Measurements from ENCODE around the gene RASA4. TPM values are rescaled to one million over a fixed set of nuclear protein-coding genes. Genes with fewer than 3 reads are reported as not detected.
A peak's percentile ranks its signal among the peaks of the same experiment; 100 is the strongest.
"Not testable (repeated sequence)": the region's sequence is repeated elsewhere in the genome, so short reads cannot be mapped to it uniquely, and the experiment has no call there.

Gene RASA4
- polyA plus RNA-seq, 3 donors: 27.6 to 56.1 (median 30.8) TPM

DNA sequence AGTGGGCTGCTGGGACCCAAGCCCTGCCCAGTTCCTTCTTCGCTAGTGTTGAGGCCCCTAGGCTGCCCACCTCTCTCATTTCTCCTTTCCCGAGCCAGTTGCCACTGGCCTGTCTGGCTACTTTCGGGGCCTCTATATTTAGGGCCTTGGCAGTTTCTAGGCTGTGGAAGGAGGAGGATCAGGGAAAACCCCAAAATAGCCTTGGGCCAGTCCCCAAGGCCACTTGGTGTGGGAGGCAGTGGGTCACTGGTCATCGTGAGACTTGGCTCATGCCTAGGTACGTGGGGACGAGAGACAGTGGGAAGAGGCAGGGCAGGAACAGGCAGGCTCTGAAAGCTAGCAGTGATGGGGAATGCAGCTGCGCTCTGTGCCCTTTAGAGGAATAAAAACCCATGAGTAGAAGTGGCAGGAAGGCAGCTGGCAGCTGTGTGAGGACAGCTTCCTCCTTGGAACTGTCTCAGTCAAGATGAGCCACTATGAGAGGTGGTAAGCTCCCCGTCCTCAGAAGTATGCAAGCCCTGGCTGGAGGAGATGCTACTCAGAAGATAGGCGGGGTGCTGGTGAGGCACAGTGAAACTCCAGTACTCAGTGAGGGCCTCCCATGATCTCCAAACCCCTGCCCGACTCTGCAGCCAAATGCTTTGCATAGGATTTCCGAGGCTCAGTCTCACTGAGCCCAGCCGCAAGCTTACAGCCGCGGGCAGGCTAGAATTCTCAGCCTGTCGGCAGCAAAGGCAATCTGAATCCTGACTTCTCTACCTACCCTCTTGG is 2.8 kb downstream of the RASA4 start:
- DNase-seq (ENCODE audit: extremely low read depth in 1 of 11, low read depth in 9 of 11, low spot score in 4 of 11): not testable (repeated sequence)

DNA sequence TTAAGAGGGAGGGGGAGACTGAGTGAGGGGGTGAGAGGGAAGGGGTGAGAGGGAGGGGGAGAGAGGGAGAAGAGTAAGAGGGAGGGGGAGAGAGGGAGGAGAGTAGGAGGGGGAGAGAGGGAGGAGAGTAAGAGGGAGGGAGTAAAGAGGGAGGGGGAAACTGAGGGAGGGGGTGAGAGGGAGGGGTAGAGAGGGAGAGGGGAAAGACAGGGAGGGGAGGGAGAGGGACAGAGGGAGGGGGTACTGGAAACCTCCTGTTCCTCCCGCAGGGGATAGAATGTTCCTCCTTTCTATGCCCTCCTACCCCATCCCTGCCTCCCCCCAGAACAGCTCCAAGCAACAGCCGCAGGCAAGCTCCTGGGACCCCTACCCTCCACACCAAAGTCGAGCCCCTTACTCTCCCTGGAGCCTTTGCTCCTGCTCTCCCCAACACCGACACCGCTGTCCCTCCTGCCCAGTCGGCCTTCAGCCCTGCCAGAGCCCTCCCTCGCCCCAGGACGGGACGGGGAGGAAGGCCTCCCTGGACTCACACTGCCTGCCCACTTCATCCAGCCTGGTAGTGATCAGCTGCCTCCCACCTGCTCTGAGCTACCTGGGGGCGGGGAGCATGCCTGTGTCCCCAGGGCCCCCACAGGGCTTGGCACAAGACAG is 4.8 kb downstream of the RASA4 start:
- peak in 4 of 11 donors; percentile 12 to 19 (median 12) for DNase-seq (ENCODE audit: extremely low read depth in 1 of 11, low read depth in 9 of 11, low spot score in 4 of 11)

DNA sequence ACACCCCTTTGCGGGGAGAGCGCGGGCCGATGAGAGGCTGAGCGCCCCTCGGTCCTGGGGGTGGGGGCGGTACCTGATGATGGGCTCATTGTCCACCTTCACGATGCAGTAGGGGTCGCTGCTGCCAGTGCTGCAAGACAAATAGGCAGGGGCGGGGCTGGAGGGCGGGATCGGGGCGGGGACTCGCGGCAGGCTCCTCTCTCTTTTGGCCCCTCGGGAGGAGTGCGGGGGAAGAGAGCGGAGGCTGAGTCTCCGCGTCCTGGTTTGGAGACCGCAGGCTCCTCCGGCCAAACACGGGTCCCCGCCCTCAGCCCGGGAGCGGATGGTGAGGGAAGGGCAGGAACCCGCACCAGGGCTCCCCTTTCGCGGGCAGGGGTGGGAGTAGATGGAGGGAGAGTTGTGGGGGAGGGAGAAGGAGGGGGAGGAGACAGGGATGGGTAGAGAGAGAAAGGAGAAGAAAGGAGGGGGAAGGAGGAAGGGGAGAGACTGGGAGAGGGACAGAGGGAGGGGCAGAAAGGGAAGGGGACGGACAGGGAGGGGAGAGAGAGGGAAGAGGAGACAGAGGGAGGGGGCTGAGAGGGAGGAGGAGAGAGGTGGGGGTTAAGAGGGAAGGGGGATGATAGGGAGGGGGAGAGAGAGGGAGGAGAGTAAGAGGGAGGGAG is 5.4 kb downstream of the RASA4 start:
- not testable (repeated sequence) for DNase-seq (ENCODE audit: extremely low read depth in 1 of 11, low read depth in 9 of 11, low spot score in 4 of 11)

DNA sequence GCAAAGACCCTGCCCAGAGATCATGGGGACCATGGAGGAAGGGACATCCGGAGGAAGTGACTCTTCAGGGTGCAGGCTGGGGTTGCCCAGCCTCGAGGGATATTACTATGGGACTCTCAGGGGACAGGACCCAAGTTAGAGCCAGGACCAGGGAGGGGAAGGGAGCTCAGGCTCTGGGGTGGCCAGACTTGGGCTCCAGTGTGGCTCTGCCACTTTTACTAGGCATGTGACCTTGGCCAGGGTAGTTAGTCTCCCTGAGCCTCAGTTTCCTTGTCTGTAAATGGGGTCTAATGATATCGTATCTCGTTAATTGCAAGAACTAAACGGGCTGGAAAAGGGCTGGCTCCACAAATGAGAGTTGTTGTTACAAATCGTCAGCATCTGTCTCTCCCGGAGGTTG is 6.1 kb downstream of the RASA4 start:
- DNase-seq (ENCODE audit: extremely low read depth in 1 of 11, low read depth in 9 of 11, low spot score in 4 of 11): not testable (repeated sequence)

DNA sequence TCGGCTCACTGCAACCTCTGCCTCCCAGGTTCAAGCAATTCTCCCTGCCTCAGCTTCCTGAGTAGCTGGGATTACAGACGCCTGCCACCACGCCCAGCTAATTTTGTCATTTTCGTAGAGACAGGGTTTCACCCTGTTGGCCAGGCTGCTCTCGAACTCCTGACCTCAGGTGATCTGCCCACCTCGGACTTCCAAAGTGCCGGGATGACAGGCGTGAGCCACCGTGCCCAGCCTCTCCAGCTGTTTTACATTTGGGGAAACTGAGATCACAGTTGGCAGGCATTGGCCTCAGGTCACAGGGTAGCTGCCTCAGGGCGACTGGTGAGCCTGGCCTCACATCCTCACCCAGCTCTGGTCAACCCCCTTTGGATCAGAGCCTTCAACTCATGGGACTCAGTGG is 6.8 kb downstream of the RASA4 start:
- DNase-seq (ENCODE audit: extremely low read depth in 1 of 11, low read depth in 9 of 11, low spot score in 4 of 11): not testable (repeated sequence)

DNA sequence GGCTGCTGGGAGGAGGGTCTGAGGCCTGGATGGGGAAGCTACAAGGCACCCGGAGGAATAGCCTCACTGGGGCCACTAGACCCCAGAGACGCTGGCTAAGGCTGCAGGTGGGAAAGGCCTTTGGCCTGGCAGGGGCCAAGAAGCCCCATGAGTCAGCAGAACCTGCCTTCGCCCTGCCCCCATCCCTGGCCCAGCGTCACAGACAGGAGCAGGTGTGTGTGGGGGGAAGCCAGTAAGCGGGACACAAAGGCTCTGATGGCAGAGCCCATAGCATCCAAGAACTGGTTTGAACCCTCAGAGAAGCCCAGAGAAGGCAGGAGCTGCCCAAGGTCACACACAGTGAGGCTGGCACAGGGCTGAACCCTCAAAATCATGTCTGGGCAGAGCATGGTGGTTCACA is 9.7 kb downstream of the RASA4 start:
- DNase-seq (ENCODE audit: extremely low read depth in 1 of 11, low read depth in 9 of 11, low spot score in 4 of 11): not testable (repeated sequence)

DNA sequence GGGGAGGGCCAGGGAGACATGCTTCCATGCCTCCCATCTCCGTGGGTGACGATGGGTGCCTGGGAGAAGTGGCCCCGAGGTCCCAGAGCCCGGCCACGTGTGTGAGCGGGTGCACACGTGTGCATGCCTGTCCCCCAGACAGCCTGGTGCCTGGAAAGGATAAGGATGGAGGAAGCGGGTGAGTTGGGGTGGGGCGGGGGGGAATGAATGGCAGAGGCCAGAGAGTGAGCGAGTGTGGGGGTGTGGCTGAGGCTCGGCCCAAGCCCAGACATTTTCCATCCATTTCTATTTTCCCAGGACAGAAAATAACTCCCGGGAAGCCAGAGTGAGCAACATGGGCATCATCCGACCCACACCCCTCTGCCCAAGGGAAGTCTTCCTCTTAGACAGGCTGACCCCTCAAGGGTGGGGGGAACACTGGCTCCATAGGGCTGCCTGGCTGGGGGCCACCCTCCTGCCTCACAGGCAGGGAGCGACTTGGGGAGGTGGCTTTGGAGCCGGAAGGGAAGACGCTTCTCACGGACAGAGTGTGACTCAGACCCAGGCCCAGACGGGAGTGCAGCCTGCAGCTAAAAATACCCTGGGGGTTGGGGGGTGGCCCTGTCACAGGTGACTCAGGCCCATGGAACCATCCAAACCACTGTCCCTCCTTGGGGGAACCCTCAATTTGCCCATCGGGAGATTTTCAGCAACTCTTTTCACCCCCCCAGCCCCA is 12.0 kb downstream of the RASA4 start:
- DNase-seq (ENCODE audit: extremely low read depth in 1 of 11, low read depth in 9 of 11, low spot score in 4 of 11): not testable (repeated sequence)

DNA sequence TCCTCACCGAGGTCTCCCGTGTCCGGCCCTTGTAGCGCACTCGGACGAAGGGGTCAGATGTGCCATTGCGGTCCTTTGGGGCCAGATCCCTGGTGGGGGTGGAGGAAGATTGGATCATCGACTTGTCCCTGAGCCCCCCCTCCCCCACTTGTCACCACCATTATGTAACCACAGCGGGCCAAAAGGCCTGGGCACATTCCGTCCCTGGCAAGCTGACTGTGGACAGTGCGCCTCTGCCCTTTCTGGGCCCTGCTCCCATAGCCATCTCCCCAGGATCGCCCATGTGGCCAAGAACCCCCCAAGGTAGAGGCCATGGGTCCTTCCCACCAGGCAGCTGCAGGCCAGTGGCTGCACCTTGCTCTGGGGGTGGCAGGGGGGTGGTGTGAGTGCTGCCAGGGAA is 14.2 kb downstream of the RASA4 start:
- DNase-seq (ENCODE audit: extremely low read depth in 1 of 11, low read depth in 9 of 11, low spot score in 4 of 11): not testable (repeated sequence)

DNA sequence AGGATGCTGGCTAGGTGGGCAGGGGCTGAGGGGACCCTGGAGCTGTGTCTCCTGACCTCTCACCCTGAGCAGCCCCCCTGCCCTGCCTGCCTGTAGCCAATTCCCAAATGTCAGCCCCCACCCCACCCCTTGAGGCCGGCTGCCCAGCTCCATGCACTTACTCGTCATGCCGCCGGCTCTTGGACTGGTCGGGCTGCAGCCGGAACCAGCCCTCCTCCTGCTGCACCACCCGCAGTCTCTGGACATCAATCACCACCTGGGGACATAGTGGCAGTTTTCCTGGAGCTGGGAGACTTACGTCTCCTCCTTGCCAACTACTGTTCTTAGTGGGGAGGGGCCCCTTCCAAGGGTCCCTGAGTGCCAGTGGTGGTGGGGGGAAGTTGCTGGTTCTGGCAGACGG is 16.9 kb downstream of the RASA4 start:
- DNase-seq (ENCODE audit: extremely low read depth in 1 of 11, low read depth in 9 of 11, low spot score in 4 of 11): not testable (repeated sequence)

DNA sequence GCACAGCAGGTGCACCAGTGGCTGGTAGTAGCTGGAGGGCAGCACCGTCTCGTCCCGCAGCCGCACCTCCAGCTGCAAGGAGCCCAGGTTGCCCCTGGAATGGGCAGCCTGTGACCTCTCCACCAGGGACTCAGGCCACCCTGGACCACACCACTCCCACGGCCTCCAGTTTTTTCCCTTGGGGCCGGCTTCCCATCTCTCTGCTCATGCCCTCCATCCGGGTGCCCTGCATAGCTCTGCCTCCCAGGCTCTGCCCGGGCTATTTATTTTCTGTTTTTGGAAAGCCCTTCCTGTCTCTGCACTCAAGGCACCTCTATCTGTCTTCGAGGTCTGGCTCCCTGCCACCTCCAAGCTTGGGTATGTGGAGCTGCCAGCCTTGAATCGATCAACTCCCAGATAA is 20.5 kb downstream of the RASA4 start:
- DNase-seq (ENCODE audit: extremely low read depth in 1 of 11, low read depth in 9 of 11, low spot score in 4 of 11): not testable (repeated sequence)

DNA sequence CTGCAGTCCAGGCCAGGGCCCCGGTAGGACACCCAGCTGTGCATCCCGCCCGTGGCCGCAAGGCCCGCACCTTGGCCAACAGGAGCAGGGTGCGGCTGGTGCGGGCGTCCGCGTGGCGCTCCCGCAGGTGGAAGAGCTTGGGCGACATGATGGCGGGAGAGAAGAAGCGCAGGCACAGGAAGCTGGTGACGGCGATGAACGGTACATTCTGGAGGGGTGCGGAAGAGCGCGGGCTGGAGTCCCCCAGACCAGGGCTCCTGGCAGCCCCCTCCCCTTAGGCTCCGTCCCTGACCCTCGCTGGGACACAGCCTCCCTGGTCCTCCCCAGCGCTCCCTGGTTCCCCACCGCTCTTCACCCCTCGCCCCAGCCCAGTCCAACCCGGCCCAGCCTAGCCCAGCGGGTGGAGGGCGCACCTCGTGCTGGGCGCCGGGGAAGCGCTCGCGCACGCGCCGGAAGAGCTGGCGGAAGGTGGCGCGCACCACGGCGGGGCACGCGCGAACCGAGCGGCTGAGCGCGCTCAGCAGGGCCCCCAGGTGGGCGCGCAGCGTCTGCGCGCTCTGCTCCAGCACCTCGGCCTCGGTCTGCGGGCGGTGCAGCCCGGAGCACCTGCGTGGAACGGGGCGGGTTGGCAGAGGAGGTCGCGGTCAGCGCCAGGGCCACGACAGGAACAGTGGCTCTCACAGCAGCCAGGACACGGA is 22.8 kb downstream of the RASA4 start:
- DNase-seq (ENCODE audit: extremely low read depth in 1 of 11, low read depth in 9 of 11, low spot score in 4 of 11): not testable (repeated sequence)

DNA sequence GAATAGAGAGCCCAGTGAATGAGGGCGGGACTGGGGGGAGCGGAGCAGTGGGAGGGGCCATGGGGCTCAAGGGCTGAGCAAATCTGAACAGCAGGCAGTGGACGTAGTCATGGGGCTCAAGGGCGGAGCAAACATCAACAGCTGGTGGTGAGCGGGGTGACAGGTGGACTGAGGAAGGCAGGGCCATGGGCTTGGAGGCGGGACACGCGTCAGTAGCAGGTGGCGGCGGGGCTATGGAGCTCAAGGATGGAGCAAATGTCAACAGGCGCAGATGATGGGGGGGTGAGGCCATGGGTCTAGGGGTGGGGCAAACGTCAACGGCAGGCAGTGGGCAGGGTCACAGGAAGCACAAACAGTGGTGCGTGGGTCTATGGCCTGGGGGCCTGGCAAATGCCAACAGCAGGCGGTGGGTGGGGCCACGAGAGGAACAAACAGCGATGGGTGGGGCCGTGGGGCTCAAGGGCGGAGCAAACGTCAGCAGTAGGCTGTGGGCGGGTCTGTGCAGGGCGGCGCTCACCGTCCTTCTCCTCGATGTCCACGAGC is 24.0 kb downstream of the RASA4 start:
- DNase-seq (ENCODE audit: extremely low read depth in 1 of 11, low read depth in 9 of 11, low spot score in 4 of 11): not testable (repeated sequence)

DNA sequence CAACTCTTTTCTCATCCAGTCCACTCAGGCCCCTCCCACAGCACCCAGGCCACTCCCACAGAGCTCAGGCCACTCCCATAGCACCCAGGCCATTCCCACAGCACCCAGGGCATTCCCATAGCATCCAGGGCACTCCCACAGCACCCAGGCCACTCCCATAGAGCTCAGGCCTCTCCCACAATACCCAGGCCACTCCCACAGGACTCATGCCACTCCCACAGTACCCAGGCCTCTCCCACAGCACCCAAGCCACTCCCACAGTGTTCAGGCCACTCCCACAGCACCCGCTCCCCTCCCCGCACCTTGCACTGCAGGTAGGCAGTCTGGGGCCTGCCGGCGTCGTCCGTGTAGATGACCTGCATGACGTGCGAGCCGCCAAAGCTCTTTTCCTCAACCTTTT is 26.7 kb downstream of the RASA4 start:
- DNase-seq (ENCODE audit: extremely low read depth in 1 of 11, low read depth in 9 of 11, low spot score in 4 of 11): not testable (repeated sequence)

DNA sequence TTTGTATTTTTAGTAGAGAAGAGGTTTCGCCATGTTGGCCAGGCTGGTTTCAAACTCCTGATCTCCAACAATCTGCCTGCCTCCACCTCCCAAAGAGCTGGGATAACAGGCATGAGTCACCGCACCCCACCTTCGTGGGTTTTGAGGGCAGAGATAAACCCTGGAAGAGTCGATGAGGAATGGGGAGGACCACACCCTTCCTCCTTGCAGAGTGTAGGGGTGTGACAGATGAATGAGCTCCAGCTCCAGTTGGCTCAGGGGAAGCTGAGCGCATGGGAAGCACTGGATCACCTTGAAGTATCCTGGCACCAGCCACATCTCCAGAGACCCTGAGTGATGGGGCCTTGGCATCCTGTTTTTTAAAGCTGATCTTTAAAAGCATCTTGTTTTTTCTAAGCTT is 33.1 kb downstream of the RASA4 start:
- DNase-seq (ENCODE audit: extremely low read depth in 1 of 11, low read depth in 9 of 11, low spot score in 4 of 11): not testable (repeated sequence)

DNA sequence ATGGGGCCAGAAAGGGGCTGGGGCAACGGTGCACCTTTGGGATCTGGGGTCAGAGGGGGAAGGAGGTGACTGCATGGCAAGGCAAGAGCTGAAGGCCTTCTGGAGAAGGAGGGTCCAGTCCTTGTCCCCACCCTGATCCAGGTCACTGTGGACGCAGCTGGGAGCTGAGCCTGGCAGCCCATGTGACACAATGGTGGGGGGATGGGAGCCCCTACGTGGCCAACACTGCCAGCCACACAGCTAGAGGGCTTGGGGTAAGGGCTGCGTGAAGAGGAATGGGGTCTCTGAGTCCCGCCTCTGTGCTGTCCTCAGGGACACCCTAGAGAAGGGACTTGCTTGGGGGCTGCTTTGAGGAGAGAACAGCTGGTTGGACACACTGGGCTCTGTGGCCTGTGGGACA is 34.8 kb downstream of the RASA4 start:
- not testable (repeated sequence) for DNase-seq (ENCODE audit: extremely low read depth in 1 of 11, low read depth in 9 of 11, low spot score in 4 of 11)

DNA sequence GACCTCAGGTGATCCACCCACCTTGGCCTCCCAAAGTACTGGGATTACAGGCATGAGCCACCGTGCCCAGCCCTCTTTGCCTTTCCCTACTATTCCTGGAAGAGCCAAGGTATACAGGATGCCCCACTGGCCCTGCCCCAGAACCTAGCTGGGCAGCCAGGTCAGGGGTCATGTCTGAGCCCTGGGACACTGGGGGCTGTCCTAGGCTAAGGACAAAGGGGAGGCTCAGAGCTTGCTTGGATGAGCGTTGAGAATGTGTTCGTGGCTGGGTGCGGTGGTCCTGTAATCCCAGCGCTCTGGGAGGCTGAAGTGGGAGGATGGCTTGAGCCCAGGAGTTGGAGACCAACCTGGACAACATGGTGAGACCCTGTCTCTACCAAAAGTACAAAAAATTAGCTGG is 38.1 kb downstream of the RASA4 start:
- DNase-seq (ENCODE audit: extremely low read depth in 1 of 11, low read depth in 9 of 11, low spot score in 4 of 11): not testable (repeated sequence)

DNA sequence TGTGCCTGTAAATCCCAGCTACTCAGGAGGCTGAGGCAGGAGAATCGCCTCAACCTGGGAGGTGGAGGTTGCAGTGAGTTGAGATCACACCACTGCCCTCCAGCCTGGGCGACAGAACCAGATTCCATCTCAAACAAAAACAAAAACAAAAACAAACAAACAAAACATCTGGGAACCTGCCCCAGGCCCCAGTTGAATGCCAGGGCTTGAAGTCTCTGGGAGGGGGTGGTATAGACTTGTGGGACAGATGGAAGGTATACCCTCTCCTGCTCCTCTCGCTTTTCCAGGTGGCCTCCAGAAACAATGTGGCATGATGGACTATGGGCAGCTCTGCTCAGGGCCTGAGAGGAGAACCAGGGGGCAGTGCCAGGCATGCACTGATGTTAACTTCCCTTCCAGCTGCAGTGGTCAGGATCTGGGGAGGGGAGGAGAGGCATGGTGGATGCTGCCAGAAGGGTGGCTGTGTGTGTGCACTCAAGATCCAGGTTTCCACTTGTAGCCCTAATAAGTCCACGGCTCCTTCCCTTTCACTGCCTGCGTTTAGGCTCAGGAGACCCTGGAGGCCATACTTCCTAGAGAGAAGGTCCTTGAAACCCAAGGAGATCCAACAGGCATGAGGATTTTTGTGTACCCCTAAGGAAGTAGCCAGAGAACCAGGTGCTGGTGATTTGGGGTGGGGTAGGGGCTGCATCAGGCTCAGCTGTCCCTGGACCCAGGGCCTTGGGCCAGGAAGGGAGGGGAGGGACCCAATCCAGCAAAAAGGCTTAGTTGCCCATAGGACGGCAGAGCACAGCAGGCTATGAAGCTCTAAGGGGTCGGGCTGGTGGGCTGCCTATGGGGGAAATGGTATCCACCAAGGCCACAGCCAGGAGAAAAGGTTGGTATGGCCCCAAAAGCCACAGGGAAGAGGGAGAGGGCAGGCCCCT is 39.0 kb downstream of the RASA4 start:
- not testable (repeated sequence) for DNase-seq (ENCODE audit: extremely low read depth in 1 of 11, low read depth in 9 of 11, low spot score in 4 of 11)

DNA sequence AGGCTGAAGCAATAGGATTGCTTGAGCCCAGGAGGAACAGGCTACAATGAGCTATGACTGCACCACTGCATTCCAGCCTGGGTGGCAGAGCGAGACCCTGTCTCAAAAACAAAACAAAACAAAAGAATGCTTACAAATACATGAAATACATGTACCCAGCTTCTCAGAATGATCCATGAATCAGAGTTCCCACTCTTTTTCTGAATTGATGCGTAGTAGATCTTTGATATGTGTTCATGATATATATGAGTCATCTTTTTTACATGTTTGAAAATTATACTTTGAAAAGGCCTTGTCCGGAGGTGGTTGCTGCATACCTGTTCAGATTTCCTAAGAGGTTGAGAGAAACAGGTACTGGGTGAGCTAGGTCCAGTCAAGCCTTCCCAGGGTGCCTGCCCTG is 40.2 kb downstream of the RASA4 start:
- not testable (repeated sequence) for DNase-seq (ENCODE audit: extremely low read depth in 1 of 11, low read depth in 9 of 11, low spot score in 4 of 11)

Data from renal cortex interstitium (tissue), 11 donors.